HepG2 (cell line): Measurements from ENCODE around the gene TRIM10. TPM values are rescaled to one million over a fixed set of nuclear protein-coding genes. Genes with fewer than 3 reads are reported as not detected.

ENCODE experiments used
- ATAD3A ChIP-seq: sonication (generic); formaldehyde crosslinking; IDR thresholded peaks from 2 replicates; pipeline ENCODE4 v1.4.0; 2020; ENCODE audit warnings: missing genetic modification reagents
- ATF2 ChIP-seq: sonication (generic); formaldehyde crosslinking; IDR thresholded peaks from 2 replicates; pipeline ENCODE4 v1.4.0; 2020; ENCODE audit warnings: missing genetic modification reagents
- ATF3 ChIP-seq: sonication (generic); formaldehyde crosslinking; IDR thresholded peaks from 2 replicates; pipeline ENCODE4 v1.4.0; 2020; ENCODE audit warnings: missing genetic modification reagents
- GATA4 ChIP-seq: sonication (generic); IDR thresholded peaks from 2 replicates; pipeline ENCODE4 v1.6.1; 2016; ENCODE audit warnings: antibody characterized with exemption, low read depth, borderline replicate concordance
- IRX3 ChIP-seq: sonication (generic); formaldehyde crosslinking; IDR thresholded peaks from 2 replicates; pipeline ENCODE4 v1.8.1; 2023; ENCODE audit warnings: mild to moderate bottlenecking, low read depth, missing genetic modification reagents, borderline replicate concordance
- NR3C1 ChIP-seq: sonication (generic); formaldehyde crosslinking; IDR thresholded peaks from 2 replicates; pipeline ENCODE4 v1.4.0; 2020; ENCODE audit warnings: missing genetic modification reagents
- YEATS4 ChIP-seq: sonication (generic); formaldehyde crosslinking; IDR thresholded peaks from 2 replicates; pipeline ENCODE4 v1.4.0; 2020; ENCODE audit warnings: missing genetic modification reagents, borderline replicate concordance
- ZBTB14 ChIP-seq: sonication (generic); formaldehyde crosslinking; IDR thresholded peaks from 2 replicates; pipeline ENCODE4 v1.4.0; 2020; ENCODE audit warnings: missing genetic modification reagents
- ZNF333 ChIP-seq: sonication (generic); formaldehyde crosslinking; IDR thresholded peaks from 2 replicates; pipeline ENCODE4 v1.4.0; 2020; ENCODE audit warnings: mild to moderate bottlenecking, missing genetic modification reagents, borderline replicate concordance
- ZNF33B ChIP-seq: sonication (generic); formaldehyde crosslinking; IDR thresholded peaks from 2 replicates; pipeline ENCODE4 v1.5.1; 2020; ENCODE audit warnings: mild to moderate bottlenecking, missing genetic modification reagents
- ZNF367 ChIP-seq: sonication (generic); formaldehyde crosslinking; IDR thresholded peaks from 2 replicates; pipeline ENCODE4 v1.4.0; 2020; ENCODE audit warnings: missing genetic modification reagents, borderline replicate concordance
- ZNF383 ChIP-seq: sonication (generic); formaldehyde crosslinking; IDR thresholded peaks from 2 replicates; pipeline ENCODE4 v1.4.0; 2020; ENCODE audit warnings: missing genetic modification reagents, mild to moderate bottlenecking, borderline replicate concordance
- ZNF407 ChIP-seq: sonication (generic); formaldehyde crosslinking; IDR thresholded peaks from one replicate; pipeline ENCODE4 v1.5.1; 2020; ENCODE audit warnings: mild to moderate bottlenecking, missing genetic modification reagents; ENCODE audit errors: not compliant biosample characterization
- ZNF580 ChIP-seq: IDR thresholded peaks from 2 replicates; pipeline ENCODE4 v1.6.1; 2016; ENCODE audit warnings: low read depth, borderline replicate concordance
- ZNF788 ChIP-seq: sonication (generic); formaldehyde crosslinking; IDR thresholded peaks from 2 replicates; pipeline ENCODE4 v1.5.0; 2020; ENCODE audit warnings: mild to moderate bottlenecking, missing genetic modification reagents, borderline replicate concordance
- ZNF816 ChIP-seq: sonication (generic); formaldehyde crosslinking; IDR thresholded peaks from 2 replicates; pipeline ENCODE4 v1.8.0; 2022; ENCODE audit warnings: missing genetic modification reagents, mild to moderate bottlenecking, borderline replicate concordance
- ZSCAN12 ChIP-seq: sonication (generic); formaldehyde crosslinking; IDR thresholded peaks from 2 replicates; pipeline ENCODE4 v1.9.0; 2021; ENCODE audit warnings: mild to moderate bottlenecking, missing genetic modification reagents
- polyA plus RNA-seq, 8 experiments: library from polyadenylated mRNA; depleted of rRNA in 3 of 8; stranded (reverse) in 7 of 8; unstranded in 1 of 8; fragments of >200 nt; fragmentation: Illumina TruSeq in 4 of 8; extraction: Trizol in 4 of 8; gene quantifications; 2 replicates each; pipeline versions ENCODE4 v1.2.1 to v1.2.3, GENCODE V29; 2011 to 2016; ENCODE audit warnings: low read depth in 4 of 8, missing spikeins in 1 of 8, mixed read lengths in 1 of 8; ENCODE audit not compliant: insufficient read depth in 1 of 8
- total RNA-seq, 5 experiments: library from RNA; depleted of rRNA; stranded (reverse); fragments of >200 nt; fragmentation: Illumina TruSeq; extraction: Trizol; gene quantifications; 2 replicates each; pipeline ENCODE4 v1.2.3, GENCODE V29; 2016; ENCODE audit warnings: low read depth in 1 of 5

The TRIM10 gene
- total and polyA plus RNA-seq, 2 of the 13 experiments (the other 11 are each of a cell fraction or from before 2014, with no cell fraction given), result 4.1 to 6.8 TPM

GRCh38 chr6:30102970-30103871 is 57.8 kb downstream of the TRIM10 start (continued):
- TF ChIP-seq ZBTB14 (CRISPR knock-in tag), result no peak
- 0 out of 2 replicates have a peak, but pooled peaks have one; percentile 35 for TF ChIP-seq ATF3 (CRISPR knock-in tag)
- TF ChIP-seq ATF2 (CRISPR knock-in tag), result no peak
- no peak; the same call in 1 of the 2 replicates for TF ChIP-seq GATA4
- TF ChIP-seq NR3C1 (CRISPR knock-in tag), result no peak
- TF ChIP-seq ZNF816 (CRISPR knock-in tag), result no peak
- no peak for TF ChIP-seq ZNF33B
- TF ChIP-seq ZNF788 (CRISPR knock-in tag), result peak; percentile 45; the same call in 1 of the 2 replicates
- no peak for TF ChIP-seq ZNF333 (CRISPR knock-in tag)
- TF ChIP-seq ZNF383 (CRISPR knock-in tag), result no peak
- peak; percentile 56; the same call in 1 of the 2 replicates for TF ChIP-seq YEATS4 (CRISPR knock-in tag)
- no peak for TF ChIP-seq ATAD3A (CRISPR knock-in tag)
- TF ChIP-seq ZNF580 (CRISPR knock-in tag), result peak; percentile 91; the same call in 1 of the 2 replicates
- no peak for TF ChIP-seq ZSCAN12 (CRISPR knock-in tag)
- TF ChIP-seq IRX3 (CRISPR knock-in tag), result no peak
- no peak for TF ChIP-seq ZNF407 (CRISPR knock-in tag)
- no peak for TF ChIP-seq ZNF367 (CRISPR knock-in tag)
